SHP77 (cell line): ENCODE measurements around the gene TP53BP2.
"Not testable (repeated sequence)": the region's sequence is repeated elsewhere in the genome, so short reads cannot be mapped to it uniquely, and the experiment has no call there.

Experiments
- DNase-seq, 2 experiments: peaks; one replicate each; lab custom pipeline; 2025; lab: John Stamatoyannopoulos, UW

The TP53BP2 gene

DNA sequence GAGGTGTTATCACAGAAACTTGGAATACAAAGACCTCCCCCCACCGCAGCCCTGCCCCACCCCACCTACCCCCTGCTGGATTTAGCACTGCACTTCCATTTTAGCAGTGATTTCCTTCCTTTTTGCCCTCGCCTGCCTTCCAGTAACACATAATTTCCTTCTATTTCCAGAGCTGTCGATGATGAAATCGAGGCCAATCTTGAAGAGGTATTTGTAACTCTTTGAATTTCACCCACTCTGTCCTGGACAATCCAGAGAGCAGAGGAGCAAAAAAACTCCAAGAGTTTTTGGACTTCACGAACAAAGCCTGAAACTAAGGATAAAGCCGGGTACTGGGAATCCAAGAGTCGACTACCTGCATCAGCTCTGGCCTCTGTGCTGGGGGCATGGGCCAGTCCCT is 84.3 kb downstream of the TP53BP2 start:
- DNase-seq: no peak

DNA sequence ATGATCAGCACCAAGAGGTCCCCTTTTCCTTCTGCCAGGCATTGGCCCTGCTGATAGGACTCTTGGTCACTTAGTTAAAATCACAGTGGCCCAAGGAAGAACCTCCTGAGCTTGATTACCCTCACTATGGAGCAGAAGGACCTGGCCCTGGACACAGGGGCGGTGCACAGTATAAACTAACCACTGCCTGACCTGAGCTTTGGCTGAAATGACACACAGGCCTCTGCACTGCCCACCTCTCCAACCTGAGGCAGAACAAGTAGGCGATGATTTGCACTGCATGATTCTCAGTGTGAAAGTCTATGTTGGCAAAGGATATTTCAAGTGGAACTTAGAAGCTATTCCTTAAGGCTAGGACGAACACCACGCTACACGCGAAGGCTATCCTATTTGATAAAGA is 84.9 kb downstream of the TP53BP2 start:
- DNase-seq: no peak

DNA sequence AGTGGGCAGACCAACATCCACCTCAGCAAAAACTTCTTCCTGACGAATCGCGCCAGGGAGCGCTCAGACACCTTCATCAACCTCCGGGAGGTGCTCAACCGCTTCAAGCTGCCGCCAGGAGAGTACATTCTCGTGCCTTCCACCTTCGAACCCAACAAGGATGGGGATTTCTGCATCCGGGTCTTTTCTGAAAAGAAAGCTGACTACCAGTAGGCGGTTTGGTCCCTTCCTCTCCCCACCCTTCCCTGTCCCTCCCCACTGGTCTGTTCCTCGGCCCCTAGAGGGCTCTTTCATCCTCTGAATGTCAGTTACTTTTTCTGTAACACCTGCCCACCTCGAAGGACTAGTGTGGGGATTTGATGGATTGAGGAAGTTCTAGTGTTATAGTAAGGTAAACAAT is 86.5 kb downstream of the TP53BP2 start:
- DNase-seq: peak; percentile 43 to 55

DNA sequence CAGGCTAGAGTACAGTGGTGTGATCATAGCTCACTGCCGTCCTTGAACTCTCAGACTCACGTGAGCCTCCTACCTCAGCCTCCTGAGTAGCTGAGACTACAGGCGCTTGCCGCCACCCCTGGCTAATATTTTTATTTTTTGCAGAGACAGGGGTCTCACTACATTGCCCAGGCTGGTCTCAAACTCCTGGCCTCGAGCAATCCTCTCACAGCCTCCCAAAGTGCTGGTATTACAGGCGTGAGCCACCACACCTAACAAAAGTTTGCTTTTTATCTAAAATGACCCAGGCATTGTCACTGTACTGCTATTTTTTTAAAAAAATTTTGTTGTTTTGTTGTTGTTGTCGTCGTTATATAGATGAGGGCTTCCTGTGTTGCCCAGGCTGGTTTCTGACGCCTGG is 87.0 kb downstream of the TP53BP2 start:
- DNase-seq: no peak

DNA sequence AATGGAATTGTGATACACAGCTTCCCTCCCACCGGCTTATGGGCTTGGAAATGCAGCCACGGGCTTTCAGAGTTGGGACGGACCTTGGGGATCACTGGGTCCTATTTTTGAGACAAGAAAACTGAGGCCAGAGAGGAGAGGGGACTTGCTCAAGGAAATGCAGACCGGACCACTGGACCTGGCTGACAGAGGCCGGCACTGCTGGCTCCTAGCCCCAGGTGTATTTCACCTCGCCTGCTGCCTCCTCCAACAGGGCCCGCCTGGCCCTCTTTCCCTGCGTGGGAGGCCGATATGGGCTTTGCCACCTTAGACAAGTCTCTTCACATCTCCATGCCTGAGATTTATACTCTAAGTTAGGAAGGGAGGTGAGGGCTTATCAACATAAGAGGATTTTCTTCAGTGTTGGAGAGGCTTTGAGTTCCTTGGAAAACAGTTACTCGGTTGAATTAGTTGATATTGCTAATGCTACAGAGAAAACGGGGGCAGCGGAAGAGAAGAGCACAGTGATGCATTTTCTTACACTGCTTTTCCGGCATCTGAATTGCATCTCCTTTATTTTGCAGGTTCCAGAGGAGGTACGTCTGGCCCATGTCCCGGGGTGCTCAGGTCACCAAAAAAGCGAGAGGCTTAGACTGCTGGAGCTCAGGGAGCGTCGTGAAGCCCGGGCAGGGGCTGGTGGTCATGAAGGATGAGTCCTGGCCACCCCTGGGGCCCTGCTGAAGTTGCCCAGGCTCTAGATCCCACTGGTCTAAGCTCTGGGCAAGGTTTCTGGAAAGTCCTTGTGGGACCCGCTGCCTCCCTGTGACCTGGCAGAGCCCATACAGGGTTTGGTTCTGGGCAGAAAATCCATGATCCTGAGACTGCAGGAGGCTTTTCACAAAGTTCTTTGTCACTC is 88.7 kb downstream of the TP53BP2 start:
- no peak for DNase-seq

DNA sequence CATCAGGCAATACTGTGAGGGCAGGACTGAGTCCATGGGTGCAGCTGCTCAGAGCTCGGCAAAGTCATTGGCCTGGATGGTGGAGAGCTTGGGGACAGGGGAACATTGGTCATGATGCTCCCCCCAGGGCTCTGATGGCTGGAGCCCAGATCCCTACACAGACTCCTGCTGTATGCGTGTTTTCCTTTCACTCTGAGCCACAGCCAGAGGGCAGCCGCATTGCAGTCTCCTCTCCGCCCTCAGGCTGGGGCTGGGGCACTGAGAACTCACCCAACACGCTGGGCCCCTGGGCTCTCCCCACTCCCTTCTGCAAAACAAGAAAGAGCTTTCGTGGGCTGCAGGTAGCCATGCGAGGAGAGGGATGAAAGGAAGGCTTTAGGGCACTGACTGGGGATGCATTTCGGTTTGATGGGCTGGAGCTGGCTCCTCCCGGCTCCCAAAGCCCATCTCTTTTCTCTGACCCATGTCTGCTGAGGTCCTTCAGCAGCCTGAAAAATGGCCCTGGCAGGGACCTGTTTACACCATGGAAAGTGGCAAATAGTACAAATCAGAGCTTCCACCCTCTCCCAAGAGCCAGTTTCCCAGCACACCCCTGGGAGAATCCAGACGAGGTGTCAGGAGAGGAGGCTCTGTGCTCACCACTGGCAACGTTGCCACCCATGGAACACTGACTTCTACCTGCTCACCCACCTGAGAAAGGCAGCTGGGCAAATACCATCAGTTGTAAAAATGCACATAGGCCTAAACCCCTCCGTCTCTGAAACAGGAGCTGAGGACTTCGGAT is 89.6 kb downstream of the TP53BP2 start:
- DNase-seq: no peak

DNA sequence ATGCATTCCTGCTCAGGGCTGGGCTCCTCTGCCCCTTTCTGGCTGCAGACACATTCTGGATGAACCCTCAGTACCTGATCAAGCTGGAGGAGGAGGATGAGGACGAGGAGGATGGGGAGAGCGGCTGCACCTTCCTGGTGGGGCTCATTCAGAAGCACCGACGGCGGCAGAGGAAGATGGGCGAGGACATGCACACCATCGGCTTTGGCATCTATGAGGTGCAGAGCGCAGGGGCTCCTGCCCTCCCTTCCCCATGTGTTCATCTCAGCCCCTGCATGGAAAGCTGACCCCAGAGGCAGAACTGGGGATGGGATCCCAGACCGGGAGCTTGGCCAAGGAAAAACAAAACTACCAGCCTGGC is 90.3 kb downstream of the TP53BP2 start:
- DNase-seq: no peak

DNA sequence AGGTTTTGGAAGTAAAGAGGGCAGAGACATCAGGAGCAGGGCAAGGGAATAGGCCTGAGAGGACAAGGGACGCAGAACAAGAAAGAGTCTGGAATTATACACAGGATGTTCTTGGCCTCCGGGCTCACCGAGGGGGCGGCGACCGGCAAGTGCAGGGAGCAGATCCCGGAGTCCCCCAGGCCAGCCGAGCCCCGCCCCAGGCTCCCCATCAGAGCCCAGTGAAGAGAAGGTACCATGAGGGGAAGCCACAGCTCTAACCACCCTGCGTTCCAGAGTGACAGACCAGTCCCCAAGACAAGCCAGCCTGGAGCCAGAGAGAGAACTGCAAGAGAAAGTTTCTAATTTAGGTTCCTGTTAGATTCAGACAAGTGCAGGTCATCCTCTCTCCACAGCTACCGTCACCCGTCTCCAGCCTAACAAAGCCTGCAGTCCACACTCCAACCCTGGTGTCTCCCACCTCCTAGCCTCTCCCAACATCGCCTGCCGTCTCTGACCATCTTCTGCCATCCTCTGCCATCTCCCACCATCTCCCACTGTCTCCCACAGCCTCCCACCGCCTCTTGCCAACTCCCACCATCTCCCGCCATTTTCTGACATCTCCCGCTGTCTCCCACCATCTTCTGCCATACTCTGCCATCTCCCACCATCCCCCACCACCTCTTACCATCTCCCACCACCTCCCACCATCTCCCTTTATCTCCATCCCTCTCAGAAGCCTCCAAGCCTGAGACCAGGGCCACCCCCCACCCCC is 90.9 kb downstream of the TP53BP2 start:
- no peak for DNase-seq

DNA sequence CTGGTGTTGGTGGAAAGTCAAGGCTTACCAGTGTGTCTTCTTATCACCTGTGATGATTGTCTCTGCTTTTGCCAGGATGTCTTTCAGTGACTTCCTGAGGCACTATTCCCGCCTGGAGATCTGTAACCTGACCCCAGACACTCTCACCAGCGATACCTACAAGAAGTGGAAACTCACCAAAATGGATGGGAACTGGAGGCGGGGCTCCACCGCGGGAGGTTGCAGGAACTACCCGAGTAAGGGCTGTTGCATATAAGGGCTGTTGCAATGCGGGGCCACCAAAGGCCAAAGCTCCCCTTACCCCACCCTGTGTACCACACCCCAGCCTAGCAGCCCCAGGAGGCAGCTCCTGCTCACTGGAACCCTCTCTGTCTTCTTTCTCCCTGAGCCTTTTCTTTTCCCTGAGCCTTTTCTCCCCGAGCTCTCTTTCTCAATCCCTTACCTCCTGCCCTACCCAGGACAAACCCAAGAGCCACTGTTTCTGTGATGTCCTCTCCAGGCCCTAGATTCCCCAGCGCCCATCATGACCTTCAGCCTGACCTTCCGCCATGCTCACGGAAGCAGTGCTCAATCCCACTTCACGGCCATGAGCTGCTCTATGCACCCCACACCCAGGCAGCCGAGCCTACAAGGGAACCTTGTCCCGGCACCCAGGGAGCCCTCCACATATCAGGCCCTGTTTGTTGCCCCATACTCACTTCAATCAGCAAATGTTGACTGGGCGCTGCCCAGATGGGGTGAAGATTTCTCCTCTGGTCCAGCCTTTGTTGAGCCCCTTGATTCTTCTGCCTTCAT is 92.8 kb downstream of the TP53BP2 start:
- no peak for DNase-seq

DNA sequence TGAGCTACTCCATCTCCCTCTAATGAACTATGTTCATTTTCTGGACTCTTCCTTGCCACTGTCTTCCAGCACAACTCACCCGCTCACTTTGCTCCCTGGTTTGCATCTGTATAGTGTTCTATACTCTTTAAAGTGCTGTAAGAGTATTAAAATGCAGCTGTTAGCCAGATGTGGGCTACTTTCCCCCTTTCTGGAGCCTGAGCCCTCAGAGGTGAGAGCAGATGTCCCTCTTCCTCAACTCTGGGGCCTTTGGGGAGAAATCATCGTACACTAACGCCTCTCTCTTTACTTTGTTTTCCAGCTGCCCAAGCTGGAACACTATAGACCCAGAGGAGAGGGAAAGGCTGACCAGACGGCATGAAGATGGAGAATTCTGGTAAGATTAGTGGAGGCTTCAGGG is 94.1 kb downstream of the TP53BP2 start:
- DNase-seq: no peak

DNA sequence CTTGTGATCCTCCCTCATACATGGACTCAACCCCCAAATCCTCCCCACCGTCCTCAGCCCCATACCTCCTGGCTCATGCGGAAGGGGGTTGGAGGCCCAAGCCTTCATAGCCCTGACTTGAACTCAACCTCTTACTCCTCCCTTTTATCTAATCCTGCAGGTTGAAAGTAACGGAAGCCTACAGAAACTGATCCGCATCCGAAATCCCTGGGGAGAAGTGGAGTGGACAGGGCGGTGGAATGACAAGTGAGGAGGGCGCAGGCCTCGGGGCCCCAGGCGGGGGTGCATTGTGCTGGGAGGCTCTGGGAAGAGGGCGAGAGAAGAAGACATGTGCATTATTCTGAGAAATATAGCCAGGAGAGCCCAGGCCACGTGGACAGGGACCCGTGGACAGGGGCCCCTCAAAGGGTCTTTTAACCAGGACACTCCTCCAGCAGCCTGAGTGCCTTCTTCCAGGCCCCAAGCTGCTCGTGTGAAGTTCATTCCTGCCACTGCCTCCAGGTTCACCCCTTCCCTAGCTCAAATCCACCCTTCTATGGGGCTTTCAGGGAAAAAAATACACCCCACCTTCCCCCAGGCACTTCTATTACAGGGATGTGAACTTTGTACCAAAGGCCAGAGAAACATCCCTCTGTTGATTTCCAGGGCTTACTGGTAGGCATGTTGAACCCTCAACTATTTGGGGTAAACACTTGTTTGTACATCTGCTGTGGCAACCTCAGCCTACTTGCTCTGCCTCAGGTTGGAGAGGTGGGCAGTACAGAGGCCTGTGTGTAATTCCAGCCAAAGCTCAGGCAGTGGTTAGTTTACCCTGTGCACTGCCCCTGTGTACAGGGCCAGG is 94.8 kb downstream of the TP53BP2 start:
- DNase-seq: no peak

DNA sequence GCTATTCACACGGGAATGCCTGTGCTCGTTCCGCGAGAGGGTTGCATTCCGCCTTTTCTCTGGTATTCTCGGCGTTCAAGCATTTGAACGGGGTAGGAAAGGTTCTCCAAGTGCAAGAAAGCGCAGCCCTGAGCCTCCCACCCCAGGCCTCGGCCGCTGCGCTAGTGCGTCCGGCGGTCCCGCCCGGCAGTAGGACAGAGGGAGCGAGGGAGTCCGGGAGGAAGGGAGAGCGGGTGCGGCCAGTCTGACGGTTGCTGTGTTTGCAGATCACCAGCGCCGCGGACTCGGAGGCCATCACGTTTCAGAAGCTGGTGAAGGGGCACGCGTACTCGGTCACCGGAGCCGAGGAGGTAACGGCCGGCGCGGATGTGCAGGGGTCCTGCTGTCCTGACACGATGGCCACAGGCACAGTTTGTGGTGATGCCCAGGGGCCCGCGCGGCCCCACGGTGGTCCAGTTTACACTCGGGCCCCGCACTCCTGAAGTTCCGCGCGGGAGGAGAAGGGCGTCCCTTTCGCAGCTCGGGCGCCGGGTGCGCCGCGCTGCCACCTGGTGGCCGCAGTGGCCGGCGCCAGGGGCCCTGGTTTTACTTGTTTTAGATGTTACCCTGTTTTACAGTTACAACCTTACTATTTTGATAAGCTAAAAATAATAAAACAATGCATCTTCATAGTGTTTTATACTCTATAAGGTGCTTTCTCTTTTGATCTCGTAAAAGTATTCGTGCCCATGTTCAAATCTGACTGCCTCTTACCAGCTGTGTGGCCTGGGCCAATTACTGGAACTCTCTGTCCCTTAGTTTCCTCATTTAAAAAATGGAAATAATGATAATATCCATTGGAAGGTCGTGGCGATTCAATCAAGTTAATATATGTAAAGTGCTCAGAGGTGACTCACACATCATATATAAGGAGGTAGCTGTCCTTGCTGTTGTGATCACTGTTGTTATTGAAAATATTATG is 96.7 kb downstream of the TP53BP2 start:
- peak in 1 of 2 experiments; percentile 10 for DNase-seq

DNA sequence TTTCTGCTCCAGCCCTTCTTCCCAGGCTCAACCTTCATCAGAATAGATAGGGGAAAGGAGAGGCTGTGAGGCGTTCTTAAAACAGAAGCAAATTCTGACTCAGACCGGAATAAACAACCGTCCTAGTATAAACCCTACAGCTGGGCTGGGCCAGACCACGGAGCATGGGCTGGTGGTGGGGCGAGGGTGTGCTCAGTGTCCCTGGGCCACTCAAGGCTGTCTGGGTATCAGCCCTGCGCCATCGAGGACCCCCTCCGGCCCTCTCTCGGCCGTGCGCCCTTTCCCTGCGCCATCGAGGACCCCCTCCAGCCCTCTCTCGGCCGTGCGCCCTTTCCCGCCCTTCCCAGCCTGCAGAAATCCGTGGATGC is 97.4 kb downstream of the TP53BP2 start:
- DNase-seq: no peak

DNA sequence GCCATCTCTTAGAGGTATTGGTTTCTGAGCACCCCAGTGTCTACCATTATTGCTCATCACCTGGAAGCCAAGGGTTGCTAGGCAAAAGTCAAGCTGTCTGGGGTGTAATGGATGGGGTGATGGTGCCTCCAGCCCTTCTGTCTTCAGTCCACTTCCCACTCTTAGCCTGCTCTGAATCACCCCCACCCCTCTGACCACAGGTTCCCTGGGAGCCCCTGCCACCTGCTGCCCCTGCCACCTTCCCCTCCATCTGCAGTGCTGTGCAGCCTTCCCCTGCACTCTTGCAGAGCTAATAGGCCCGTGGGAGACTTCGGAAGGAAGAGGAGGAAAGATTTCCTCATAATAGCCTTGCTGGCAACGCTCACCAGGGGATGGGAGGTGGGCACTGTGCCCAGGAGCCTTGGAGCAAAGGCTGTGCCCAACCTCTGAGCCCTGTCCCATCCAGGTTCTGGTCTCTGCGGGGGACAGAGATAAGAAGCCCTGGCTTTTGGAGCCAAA is 97.9 kb downstream of the TP53BP2 start:
- DNase-seq: no peak

DNA sequence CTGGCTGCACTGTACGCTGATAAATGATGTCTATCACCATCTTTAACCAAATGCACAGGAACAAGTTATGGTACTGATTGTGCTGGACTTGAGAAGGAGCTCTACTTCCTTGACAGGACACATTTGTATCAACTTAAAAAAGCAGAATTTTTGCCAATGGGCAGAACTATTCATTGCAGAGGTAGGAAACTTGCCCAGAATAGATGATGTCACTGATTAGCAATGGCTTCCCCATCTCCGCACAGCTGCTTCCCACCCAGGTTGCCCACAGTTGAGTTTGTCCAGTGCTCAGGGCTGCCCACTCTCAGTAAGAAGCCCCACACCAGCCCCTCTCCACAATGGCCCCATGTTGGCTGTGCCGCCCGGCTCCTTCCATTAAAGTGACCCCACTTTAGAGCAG is 100.0 kb downstream of the TP53BP2 start:
- no peak for DNase-seq

DNA sequence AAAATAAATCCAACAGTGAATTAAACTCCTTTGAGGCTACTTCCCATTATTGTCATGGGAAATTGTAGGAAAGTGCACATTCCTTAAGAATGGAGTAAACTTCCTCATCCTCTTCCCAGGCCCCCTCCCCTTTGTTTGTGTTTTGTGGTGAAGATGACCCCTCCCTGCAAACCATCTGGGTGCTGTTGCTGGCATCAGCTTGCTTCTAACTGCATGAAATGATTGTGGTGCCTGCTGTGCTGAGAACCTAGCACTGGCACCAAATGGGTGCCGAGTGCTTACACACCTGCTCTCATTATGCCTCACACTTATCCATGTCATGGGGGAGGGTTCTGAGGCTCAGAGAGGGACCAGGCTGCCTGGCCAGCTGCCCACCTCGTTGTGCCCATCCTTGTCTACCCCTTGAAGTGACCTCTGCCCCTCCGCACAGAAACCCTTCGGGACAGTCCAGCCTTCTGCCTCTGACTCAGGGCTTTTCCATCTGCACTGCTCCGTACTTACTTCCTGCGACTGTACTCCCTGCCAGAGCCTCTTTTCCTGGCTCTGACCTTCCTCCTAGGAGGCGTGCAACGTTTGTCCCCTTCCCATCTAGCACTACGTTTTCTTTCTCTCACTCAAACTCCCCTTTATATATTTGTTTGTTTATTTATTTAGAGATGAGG is 102.8 kb downstream of the TP53BP2 start:
- DNase-seq: peak; percentile 63 to 77

DNA sequence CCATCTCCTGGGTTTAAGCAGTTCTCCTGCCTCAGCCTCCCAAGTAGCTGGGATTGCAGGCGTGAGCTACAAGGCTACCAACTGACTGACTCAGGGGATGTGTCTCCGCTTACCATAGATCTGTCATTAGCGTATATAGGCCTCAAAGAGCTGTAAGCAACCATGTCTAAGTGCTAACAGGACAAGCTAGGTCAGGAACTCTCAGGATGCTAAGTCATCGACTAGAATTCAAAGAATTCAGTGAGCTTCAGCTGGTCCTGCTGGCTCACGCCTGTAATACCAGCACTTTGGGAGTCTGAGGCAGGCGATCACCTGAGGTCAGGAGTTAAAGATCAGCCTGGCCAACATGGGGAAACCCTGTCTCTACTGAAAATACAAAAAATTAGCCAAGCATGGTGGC is 103.9 kb downstream of the TP53BP2 start:
- DNase-seq: no peak

DNA sequence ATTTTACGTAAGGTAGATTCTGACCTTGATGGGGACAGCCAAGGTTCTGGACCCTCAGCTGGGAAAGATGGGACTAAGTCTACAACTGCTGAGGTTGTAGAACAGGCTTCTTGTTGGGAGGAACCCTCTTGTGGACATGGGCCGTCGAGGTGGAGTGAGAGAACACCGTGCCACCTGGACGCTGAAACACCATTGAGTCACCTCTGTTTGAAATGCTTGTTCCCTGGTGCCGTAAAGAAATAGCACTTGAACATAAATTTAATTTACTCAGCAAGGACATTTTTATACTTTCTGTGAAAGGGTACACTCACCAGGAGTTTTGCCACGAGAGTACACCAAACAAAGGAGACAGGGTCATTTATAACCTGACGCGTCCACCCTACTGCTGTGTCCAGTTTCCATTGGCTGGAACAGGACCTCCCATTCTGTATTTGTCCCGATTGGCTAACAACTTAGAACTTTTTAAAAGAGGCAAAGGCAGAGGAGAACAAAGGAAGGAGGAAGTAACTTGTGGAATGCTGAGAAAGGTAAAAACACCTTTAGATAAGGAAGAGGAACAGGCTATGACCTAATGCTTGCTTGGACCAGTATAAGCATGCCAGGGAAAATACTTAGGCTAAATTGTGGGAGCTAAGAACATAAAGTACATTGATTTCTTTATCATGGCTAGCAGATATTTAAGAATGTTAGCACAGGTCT is 105.6 kb downstream of the TP53BP2 start:
- not testable (repeated sequence) for DNase-seq
